Kidney epithelial cell (primary cell): Measurements from ENCODE around the gene DNAL1. TPM values are rescaled to one million over a fixed set of nuclear protein-coding genes. Genes with fewer than 3 reads are reported as not detected.

Source experiments
- DNase-seq: peaks from one replicate; pipeline ENCODE4 v3.0.0-alpha.2; 2010; ENCODE audit warnings: low read depth
- H3K27me3 ChIP-seq: 2 replicates; pipeline ENCODE4 v1.6.0; 2011; ENCODE audit warnings: low read length; ENCODE audit not compliant: control insufficient read depth, insufficient read depth
- H3K36me3 ChIP-seq: 2 replicates; pipeline ENCODE4 v1.5.1; 2011; ENCODE audit warnings: low read length; ENCODE audit not compliant: control insufficient read depth, insufficient read depth
- H3K4me3 ChIP-seq: 2 replicates; pipeline ENCODE4 v1.5.1; 2011; ENCODE audit warnings: low read depth, mild to moderate bottlenecking, control low read depth, low read length
- total RNA-seq: library from RNA; depleted of rRNA; stranded (reverse); fragments of >200 nt; gene quantifications from 2 replicates; pipeline ENCODE4 v1.2.3, GENCODE V29; 2015
- TF ChIP-seq, protein P1 (sequence below): IDR thresholded peaks from 2 replicates; pipeline ENCODE4 v1.5.1; 2011; ENCODE audit warnings: mild to moderate bottlenecking, moderate library complexity, low read length, control low read depth, inconsistent platforms; ENCODE audit not compliant: insufficient read depth, poor library complexity, severe bottlenecking

The DNAL1 gene, protein sequence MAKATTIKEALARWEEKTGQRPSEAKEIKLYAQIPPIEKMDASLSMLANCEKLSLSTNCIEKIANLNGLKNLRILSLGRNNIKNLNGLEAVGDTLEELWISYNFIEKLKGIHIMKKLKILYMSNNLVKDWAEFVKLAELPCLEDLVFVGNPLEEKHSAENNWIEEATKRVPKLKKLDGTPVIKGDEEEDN
- 19.3 and 23.3 TPM in 2 replicates for total RNA-seq

DNA sequence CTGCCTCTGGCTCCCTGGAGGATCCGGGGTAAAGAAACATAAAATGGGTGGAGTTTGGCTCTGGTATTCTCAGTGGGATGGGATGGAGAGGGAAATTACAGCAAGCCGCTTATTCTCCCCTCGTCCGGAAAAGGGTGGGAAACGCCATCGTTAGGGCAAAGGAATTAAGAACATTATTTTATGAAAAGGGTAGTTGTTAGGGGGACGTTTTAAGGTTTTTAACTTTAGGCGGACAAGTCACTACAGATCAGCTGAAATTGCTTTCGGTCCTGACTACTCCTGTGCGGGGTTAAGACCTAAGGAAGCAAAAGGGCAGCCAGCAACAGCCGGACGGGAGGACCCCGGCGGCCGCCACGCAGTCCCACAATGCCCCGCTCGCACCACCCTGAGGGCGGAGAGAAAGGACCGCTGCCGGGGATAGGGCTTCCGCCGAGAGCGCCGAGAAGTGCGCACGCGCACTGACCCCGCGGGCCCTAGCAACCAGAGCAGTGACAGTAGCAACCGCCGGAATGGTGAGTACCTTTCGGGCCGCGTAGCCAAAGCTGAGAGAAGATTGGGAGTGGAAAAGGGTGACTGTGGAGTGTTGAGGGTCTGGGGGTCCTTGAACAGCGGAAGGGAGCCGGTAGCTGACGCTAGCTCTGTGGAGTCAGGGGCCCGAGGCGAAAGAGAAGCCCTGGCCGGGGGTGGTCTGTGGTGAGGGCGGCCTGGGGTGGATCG lies at the start of gene DNAL1:
DNAL1 (plus strand) TSS at position 456 of the 717 bp plus-strand sequence; CDS start at position 510, 54 bp downstream.
- no peaks in the 10 kb centered on the region for H3K36me3 ChIP-seq
- TF ChIP-seq, protein P1, sequence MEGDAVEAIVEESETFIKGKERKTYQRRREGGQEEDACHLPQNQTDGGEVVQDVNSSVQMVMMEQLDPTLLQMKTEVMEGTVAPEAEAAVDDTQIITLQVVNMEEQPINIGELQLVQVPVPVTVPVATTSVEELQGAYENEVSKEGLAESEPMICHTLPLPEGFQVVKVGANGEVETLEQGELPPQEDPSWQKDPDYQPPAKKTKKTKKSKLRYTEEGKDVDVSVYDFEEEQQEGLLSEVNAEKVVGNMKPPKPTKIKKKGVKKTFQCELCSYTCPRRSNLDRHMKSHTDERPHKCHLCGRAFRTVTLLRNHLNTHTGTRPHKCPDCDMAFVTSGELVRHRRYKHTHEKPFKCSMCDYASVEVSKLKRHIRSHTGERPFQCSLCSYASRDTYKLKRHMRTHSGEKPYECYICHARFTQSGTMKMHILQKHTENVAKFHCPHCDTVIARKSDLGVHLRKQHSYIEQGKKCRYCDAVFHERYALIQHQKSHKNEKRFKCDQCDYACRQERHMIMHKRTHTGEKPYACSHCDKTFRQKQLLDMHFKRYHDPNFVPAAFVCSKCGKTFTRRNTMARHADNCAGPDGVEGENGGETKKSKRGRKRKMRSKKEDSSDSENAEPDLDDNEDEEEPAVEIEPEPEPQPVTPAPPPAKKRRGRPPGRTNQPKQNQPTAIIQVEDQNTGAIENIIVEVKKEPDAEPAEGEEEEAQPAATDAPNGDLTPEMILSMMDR: no peak
- DNase-seq: peak; percentile 63
- H3K27me3 ChIP-seq: no peaks in the 10 kb centered on the region
- H3K4me3 ChIP-seq: peak within 1 kb of the TSS; percentile 99

DNA sequence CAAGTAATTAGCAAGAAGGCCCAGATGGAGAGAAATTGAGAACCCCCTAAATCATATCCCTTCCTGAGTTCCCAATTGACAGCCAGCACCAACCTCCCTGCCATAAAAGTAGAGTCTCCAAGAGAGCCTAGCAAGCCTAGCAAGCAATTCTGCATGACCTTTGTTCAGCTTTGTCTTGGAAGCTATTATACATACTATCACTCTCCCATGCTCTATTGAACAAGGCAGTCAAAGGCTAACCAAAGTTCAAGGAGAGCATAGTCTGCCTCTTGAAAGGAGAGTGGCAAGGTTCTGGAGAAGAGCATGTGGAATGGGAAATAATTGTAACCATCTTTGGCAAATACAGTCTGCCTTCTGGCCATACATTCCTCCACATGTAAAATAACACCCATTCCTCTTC lies 45.3 kb upstream of the DNAL1 start:
- Histone ChIP-seq H3K27me3 (no peaks in the 10 kb centered on the region), H3K4me3 (no peak overlapping the region), H3K36me3 (no peaks in the 10 kb centered on the region)
- TF ChIP-seq, protein P1: no peak
- DNase-seq: no peak

DNA sequence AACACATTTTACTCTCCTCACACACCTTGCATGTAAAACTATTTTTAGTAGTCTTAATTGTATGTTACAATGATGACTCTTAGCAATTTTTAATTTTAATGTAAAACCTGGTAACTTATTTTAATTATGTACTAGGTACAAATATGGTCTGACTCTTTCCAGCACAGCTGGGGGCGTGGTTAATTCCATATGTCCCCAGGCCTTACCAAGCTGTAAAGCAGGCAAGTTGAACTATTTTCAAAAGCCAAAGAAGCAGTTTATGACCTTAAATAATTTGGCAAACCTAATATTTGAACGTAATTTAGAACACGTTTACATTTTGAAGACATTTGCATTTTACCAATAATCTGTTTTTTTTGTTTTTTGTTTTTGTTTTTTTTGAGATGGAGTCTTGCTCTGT lies 41.8 kb upstream of the DNAL1 start:
- DNase-seq: no peak
- no peak overlapping the region for H3K4me3 ChIP-seq
- H3K36me3 ChIP-seq: no peaks in the 10 kb centered on the region
- TF ChIP-seq, protein P1: no peak
- no peaks in the 10 kb centered on the region for H3K27me3 ChIP-seq

DNA sequence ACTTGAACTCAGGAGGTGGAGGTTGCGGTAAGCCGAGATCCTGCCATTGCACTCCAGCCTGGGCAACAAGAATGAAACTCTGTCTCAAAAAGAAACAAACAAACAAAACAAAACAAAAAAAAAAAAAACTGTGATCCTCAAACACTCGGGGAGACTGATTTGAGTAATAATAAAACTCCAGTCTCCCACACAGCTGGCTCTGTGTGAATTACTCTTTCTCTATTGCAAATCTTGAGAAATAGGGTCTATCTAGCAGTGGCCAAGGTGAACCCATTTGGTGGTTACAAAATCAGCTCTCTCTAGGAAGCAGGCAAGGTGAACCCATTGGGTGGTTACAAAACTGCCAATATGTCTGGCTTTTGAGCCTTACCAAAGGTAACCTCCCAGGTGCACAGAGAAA lies 38.5 kb upstream of the DNAL1 start:
- TF ChIP-seq, protein P1: no peak
- no peak for DNase-seq
- H3K36me3 ChIP-seq: no peaks in the 10 kb centered on the region

DNA sequence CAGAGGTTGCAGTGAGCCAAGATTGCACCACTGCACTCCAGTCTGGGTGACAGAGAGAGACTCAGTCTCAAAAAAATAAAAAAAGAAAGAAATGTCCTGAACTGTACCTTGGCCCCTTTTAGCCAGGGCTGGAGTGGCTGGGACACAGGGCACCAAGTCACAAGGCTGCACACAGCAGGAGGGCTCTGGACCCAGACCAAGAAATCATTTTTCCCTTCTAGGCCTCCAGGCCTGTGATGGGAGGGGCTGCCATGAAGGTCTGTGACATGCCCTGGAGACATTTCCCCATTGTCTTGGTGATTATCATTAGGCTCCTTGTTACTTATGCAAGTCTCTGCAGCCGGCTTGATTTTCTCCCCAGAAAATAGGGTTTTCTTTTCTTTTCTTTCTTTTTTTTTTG lies 37.5 kb upstream of the DNAL1 start:
- Histone ChIP-seq H3K27me3 (no peaks in the 10 kb centered on the region), H3K36me3 (no peaks in the 10 kb centered on the region), H3K4me3 (no peak overlapping the region)
- no peak for DNase-seq
- TF ChIP-seq, protein P1: no peak

More for the DNA sequence above, 38.5 kb upstream of the DNAL1 start:
- H3K4me3 ChIP-seq: no peak overlapping the region
- no peaks in the 10 kb centered on the region for H3K27me3 ChIP-seq
